DND-41 (cell line): ENCODE data around the gene TRIM14.

Experiments
- CTCF ChIP-seq: IDR thresholded peaks from 2 replicates; pipeline ENCODE4 v1.5.1; 2012; ENCODE audit warnings: borderline replicate concordance, low read length, moderate library complexity, mild to moderate bottlenecking; ENCODE audit not compliant: poor library complexity, severe bottlenecking; ENCODE audit errors: extremely low read depth
- EZH2 ChIP-seq: IDR thresholded peaks from 3 replicates; pipeline ENCODE4 v1.6.1; 2012; ENCODE audit warnings: borderline replicate concordance, low read depth, mild to moderate bottlenecking, moderate library complexity, low read length, inconsistent platforms; ENCODE audit not compliant: severe bottlenecking

- TF ChIP-seq EZH2: no peak
- no peak for TF ChIP-seq CTCF
These were observed 97.5 kb downstream of the TRIM14 start for GRCh38 chr9:98021306-98022040.
